ENCODE results near the gene PIBF1.
"Not testable (repeated sequence)": the region's sequence is repeated elsewhere in the genome, so short reads cannot be mapped to it uniquely, and the experiment has no call there.

The PIBF1 gene

DNA sequence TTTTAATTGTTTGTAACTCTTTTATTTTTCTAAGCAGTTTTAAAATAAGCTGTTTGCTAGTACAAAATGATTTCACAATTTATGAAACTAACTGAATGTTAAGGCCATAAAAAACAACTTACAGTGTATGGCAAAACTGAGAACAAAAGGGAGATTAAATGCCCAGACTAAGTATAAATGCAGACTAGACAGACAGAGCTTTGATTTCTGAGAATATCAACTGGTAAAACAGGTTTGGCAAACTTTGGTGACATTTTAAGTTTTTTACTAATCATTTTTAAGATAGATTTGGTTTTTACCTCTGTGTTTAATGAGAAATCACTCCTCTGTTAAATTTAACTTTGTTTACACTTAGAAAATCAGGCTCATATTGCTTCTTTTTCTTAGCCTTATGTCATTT is 149.4 kb downstream of the PIBF1 start:
- DNase-seq: no peak

GRCh38 chr13:72932250-72932649 is 150.3 kb downstream of the PIBF1 start:
- DNase-seq: no peak

- not testable (repeated sequence) for DNase-seq
Measured at GRCh38 chr13:72946267-72946666, 164.3 kb downstream of the PIBF1 start.

- DNase-seq: no peak
Measured at GRCh38 chr13:72952529-72953141, 170.7 kb downstream of the PIBF1 start.

GRCh38 chr13:72953391-72953965 is 171.5 kb downstream of the PIBF1 start:
- DNase-seq: no peak

DNA sequence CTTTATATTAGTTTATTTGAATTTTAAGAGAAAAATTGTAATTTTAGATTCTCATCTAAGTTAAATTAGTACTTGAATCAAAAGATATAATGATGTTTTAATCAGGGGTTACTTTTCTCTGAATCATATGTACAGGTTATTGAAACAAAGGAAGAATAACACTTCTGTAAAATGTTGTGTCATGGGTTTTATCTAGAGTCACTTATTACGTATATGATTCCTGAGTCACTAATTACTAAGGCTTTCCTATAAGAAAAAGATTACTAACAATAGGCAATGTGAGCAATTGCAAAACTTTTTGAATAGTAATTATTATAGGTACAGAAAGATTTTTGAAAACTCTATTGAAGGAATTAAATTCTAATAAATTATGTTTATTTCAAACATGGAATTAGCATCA is 177.7 kb downstream of the PIBF1 start:
- DNase-seq: no peak

DNA sequence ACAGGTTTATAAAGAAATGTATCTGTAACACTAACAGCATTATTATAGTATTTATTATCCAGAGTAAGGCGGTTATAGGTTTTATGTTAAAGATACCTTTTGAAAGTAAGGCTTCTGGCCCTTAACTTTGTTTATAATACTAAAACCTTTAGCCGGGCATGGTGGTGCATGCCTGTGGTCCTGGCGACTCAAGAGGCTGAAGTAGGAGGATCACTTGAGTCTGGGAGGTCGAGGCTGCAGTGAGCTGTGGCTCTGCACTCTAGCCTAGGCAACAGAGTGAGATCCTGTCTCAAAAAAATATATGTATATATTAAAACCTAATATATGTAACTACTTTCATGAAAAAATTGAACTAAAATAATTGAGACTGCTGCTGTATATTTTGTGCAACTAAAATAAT is 178.2 kb downstream of the PIBF1 start:
- no peak for DNase-seq

DNA sequence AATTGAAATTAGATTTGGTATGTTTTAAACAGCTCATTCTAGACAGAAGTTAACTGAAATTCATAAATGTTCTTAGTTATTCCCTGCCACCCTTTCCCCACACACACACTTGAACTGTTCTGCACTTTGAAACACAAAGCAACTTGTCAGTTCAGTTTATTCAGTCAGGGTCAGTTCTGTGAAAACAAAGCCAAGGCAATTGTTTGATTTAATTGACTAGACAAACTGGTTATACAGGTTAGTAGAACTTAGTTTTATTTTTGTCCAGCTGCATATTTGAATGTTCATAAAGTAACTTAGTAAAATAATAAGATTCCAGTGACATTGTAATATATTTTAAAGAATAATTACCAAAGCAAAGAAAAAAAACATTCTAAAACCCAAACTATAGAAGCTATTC is 178.6 kb downstream of the PIBF1 start:
- no peak for DNase-seq

DNA sequence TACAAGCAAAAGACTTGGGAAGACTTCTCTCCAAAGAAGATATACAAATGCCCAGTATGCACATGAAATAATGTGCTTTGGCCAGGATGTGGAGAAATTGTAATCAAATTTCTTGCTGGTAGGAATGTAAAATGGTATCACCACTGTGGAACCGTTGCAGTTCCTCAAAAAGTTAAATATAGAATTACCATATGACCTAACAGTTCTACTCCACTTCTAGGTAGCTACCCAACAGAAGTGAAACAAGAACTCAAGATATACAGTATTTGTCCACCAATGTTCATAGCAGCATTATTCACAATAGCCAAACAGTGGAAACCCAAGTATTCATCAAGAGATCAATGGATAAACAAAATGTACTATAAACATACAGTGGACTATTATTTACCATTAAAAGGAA is 181.8 kb downstream of the PIBF1 start:
- DNase-seq: no peak

DNA sequence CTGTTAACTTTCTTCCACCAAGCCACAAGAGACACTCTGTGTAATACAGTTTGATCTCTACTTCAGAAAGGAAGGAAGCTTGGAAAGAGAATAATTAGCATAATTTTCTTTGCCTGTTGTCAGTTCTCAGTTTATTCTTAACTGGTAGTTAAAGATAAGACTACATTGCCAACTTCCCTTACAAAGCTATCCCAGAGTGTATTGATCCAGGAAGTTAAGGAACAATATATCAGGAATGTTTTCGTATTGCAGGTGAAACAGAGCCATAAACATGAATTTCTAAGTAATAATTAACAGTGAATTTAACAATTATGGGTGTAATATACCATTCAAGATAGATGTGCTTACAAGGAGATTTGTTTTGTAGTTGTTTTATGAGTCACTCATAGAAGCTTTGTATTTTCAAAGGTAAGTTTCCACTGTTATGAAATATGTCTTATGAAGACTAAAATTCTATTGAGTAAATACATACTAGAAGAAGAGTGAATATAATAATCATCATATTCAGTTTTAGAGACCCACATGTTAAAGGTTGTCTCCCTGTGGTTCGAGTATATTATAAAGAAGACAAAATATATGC is 188.5 kb downstream of the PIBF1 start:
- DNase-seq: no peak

- DNase-seq: peak; percentile 38
Measured at GRCh38 chr13:72970956-72971355, 189.0 kb downstream of the PIBF1 start.

DNA sequence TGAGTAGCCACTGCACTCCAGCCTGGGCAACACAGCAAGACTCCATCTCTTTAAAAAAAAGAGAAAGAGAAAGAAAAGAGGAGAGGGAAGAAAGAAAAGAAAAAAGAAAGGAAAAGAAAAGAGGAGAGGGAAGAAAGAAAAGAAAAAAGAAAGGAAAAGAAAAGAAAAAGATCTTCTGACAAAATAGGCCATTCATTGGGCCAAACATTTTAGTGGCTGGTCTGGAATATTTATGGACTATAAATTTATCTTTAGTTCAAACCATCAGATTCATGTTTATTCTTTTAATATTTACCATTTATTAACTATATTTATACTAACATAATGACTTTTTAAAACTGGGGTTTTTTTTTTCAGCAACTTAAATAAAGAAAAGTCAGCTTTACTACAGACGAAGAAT is 191.3 kb downstream of the PIBF1 start:
- no peak for DNase-seq

DNA sequence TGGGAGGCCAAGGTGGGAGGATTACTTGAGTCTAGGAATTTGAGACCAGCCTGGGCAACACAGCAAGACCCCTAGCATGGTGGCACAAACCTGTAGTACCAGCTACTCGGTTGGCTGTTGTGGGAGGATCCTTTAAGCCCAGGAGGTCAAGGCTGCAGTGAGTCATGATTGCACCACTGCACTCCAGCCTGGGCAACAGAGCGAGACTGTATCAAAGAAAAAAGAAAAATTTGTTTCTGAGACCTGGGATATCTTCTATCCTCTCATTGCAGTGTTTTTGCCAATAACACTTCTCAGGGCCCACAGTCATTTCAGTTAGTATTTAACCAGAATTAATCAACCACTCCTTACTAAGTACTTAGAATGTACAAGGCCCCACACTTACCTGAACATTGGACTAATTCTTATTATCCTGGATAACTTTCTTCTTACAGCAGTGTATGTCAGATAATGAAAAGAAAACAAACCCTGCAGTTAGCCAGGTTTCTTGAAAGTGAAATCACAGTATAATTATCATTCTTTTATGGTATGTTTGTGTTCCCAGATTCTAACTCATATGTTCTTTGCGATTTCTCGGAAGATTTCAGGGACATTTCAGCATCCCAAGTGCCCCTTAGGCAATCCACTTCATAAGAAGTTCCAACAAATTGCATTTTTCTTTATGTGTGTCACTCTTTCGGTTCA is 201.3 kb downstream of the PIBF1 start:
- peak; percentile 75 for DNase-seq

DNA sequence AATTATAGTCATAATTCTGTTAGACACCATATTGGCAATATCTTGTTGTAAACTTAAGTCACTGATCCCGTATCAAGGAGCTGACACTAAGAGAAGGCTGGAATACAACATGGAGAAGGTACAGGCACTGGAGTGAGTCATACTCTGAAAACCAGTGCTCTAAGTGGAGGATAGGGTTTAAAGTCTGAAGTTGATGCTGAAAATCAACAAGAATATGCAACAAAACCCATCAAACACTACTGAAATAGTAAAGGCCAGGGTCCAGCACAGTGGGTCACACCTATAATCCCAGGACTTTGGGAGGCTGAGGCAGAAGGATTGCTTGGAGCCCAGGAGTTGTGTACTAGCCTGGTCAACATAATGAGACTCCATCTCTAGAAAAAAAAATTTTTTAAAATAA is 203.7 kb downstream of the PIBF1 start:
- DNase-seq: no peak

DNA sequence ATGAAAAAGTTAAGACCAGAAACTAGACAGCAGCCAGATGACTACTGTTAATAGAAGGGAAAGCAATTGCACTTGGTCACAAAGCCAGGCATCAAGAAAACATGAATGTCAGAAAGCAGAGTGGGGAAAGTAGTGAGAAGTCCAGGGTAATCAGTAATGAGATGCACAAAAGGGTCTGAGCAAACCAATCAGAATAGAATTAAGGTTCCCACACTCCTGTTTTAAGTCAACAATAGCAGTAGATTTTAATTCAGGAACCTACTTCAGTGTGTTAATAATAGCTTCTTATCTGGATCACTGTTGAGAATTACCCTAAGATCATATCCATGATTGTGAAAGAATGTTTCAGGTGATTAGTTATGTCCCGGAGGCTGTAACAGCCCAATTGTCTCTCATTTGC is 204.3 kb downstream of the PIBF1 start:
- no peak for DNase-seq

GRCh38 chr13:72990953-72991352 is 209.0 kb downstream of the PIBF1 start:
- DNase-seq: no peak

DNA sequence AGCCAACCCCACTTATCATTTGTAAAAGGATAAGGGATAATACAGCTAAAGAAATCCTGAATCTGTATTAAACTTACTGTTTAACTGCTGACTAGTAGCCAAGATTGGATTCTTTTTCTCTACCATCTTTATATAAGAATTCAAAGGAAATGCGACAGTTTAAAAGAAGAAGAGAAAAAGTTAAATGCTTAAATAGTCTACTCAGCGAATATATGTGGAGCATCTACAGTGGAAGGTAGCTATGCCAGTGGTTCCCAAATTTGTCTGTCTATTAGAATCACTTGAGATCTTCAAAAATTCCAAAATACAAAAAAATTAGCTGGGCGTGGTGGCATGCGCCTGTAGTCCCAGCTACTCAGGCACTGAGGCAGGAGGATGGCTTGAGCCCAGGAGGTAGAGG is 216.1 kb downstream of the PIBF1 start:
- no peak for DNase-seq

- DNase-seq: peak; percentile 9
Measured at GRCh38 chr13:73000027-73000674, 218.2 kb downstream of the PIBF1 start.

GRCh38 chr13:73001971-73002370 is 220.0 kb downstream of the PIBF1 start:
- DNase-seq: no peak

DNA sequence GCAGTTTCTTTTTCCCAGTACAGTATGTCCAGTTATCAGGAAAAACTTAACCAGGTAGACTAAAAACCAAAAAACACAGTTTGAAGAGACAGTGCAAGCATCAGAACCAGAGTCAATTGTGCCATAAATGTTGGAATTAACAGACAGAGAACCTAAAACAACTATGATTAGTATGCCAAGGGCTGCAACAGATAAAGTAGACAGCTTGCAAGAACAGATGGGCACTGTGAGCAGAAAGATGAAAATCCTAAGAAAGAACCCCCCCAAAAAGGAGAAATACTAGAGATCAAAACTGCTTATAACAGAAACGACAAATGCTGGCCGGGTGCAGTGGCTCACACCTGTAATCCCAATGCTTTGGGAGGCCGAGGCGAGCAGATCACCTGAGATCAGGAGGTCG is 229.8 kb downstream of the PIBF1 start:
- no peak for DNase-seq

DNA sequence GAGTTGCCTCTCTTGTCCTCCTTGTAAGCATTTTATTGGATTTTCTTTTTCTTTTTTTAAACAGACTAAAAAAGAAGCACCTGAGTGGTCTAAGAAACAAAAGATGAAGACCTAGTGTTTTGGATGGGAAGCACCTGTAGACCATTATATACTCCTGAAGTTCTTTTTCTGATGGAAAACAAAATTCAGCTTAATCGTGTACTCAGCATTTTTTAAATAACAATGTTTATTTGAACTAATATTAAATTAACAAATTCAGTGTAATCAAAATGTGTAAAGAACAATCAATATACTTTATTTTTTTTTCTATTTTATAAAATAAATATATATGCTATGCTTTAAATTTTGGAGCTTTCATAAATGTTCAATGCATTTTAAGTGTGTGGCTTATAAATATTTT is 233.9 kb downstream of the PIBF1 start:
- DNase-seq: no peak

GRCh38 chr13:73018336-73018735 is 236.4 kb downstream of the PIBF1 start:
- DNase-seq: no peak

GRCh38 chr13:73025217-73026012 is 243.5 kb downstream of the PIBF1 start:
- no peak for DNase-seq
